Gastrocnemius medialis (tissue), 4 donors: ENCODE results near the gene ORMDL2. TPM values are rescaled to one million over a fixed set of nuclear protein-coding genes. Genes with fewer than 3 reads are reported as not detected.
"Not testable (repeated sequence)": the region's sequence is repeated elsewhere in the genome, so short reads cannot be mapped to it uniquely, and the experiment has no call there.

Source experiments
- ATAC-seq, 2 donors: fragments of 150-250 bp; one replicate each; pipeline ENCODE4 v1.9.1; 2016
- DNase-seq, 2 donors: peaks; one replicate each; pipeline ENCODE4 v3.0.0-alpha.2; 2019
- H3K27ac ChIP-seq, 4 donors: fragments of 200-600 bp; sonication (generic); 1 replicate in 1 of 4; 2 replicates in 3 of 4; pipeline ENCODE4 v1.5.1; 2016 to 2018; ENCODE audit warnings: mild to moderate bottlenecking in 2 of 4, moderate library complexity in 1 of 4
- H3K27me3 ChIP-seq, 3 donors: fragments of 200-600 bp; sonication (generic) in 2 of 3; 1 replicate in 1 of 3; 2 replicates in 2 of 3; pipeline versions ENCODE4 v1.5.1 to v1.6.0; 2016 to 2019; ENCODE audit warnings: mild to moderate bottlenecking in 1 of 3, moderate library complexity in 1 of 3
- H3K36me3 ChIP-seq, 2 donors: fragments of 200-600 bp; sonication (generic) in 1 of 2; one replicate each; pipeline ENCODE4 v1.5.1; 2017 to 2018
- H3K4me1 ChIP-seq, 2 donors: fragments of 200-600 bp; sonication (generic) in 1 of 2; one replicate each; pipeline ENCODE4 v1.5.1; 2016 to 2017; ENCODE audit warnings: mild to moderate bottlenecking in 2 of 2
- H3K4me3 ChIP-seq, 4 donors: fragments of 200-600 bp; sonication (generic) in 3 of 4; 1 replicate in 1 of 4; 2 replicates in 3 of 4; pipeline ENCODE4 v1.5.1; 2016 to 2019; ENCODE audit warnings: mild to moderate bottlenecking in 2 of 4
- H3K9me3 ChIP-seq, 3 donors: fragments of 200-600 bp; sonication (generic) in 2 of 3; 1 replicate in 1 of 3; 2 replicates in 2 of 3; pipeline ENCODE4 v1.5.1; 2016 to 2019
- POLR2A ChIP-seq, 2 donors: fragments of 450-650 bp; IDR thresholded peaks; one replicate each; pipeline ENCODE4 v1.6.1; 2017; ENCODE audit warnings: antibody characterized with exemption in 2 of 2, mild to moderate bottlenecking in 2 of 2, moderate library complexity in 2 of 2
- in situ Hi-C, 4 donors: fragments of 200-750 bp; cut with MboI; loops; one replicate each; pipeline versions ENCODE4 v1.15.0 to v1.8.0; 2017; ENCODE audit warnings: low sequenced_read_pairs in 4 of 4
- intact Hi-C: fragments of 100-400 bp; cut with DNase I; formaldehyde crosslinking; loops from one replicate; pipeline ENCODE4 v1.15.1; 2023; ENCODE audit warnings: low total_unique reads
- total RNA-seq, 4 donors: library from RNA; depleted of rRNA; stranded (reverse); fragments of >200 nt; gene quantifications; one replicate each; pipeline versions ENCODE4 v1.1.0 to v1.2.3, GENCODE V29; 2016
- TF ChIP-seq, protein P1 (sequence below), 5 experiments: fragments of 450-650 bp in 3 of 5; fragments of 200-600 bp in 2 of 5; sonication (generic) in 2 of 5; IDR thresholded peaks in 4 of 5; conservative IDR thresholded peaks in 1 of 5; 1 replicate in 4 of 5; 2 replicates in 1 of 5; pipeline ENCODE4 v1.5.1; 2016 to 2019; ENCODE audit warnings: antibody characterized with exemption in 5 of 5, mild to moderate bottlenecking in 3 of 5, moderate library complexity in 3 of 5

The ORMDL2 gene
- total RNA-seq, 4 donors from 2014 or later = 6.6 to 23.1 (median 12.1) TPM

DNA sequence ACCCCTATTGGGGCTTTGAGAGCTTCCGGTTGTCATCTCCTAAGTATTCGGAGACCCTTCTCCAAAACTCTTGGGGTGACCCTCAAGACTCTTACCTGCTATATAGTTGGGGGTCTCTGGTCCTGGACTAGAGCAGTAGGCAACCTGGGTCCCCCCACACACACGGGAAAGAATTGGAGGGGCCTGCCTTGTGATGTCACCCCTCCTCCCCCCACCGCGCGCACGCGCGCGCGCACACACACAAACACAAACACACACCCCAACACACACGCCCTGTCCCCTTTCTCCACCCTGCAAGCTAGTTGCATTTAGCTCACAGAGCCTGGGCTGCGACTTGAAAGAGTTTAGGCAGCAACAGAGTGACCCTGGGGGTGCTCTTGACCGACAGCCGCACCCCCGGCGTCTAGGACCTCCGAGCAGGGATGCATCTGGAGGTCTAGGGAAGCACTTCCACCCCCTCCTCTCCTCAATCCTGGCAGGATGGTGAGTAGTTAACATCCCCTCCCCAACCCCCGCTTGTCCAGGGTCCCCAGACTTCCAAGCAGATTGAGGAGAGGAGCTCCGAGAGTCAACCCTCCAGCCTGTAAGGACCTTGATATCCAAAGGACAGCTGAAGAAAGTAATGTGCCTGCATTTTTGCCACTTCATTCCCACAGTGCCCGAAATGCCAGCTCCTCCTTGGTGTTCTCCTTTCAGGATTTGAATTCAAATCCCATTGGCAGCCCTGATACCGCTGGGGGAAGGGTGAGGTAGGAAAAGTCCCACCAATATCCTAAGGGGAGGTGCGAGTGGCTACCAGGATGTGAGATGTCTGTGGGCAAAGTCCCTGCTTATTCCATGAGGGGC lies 13.0 kb downstream of the ORMDL2 start:
- Histone ChIP-seq H3K27ac (peak overlapping the region; percentile 82 to 89 (median 88)), H3K9me3 (no peaks in the 10 kb centered on the region), H3K36me3 (no peaks in the 10 kb centered on the region), H3K4me3 (peak overlapping the region; percentile 85 to 97 (median 96)), H3K4me1 (peaks cover 29 to 38% of the 10 kb centered on the region in 2 donors), H3K27me3 (no peaks in the 10 kb centered on the region)
- intact Hi-C loops (no loop called here), in situ Hi-C loops (no loop called here)
- peak; percentile 39 to 53 for TF ChIP-seq POLR2A (IDR thresholded peaks at IDR 0.05)
- TF ChIP-seq, protein P1, sequence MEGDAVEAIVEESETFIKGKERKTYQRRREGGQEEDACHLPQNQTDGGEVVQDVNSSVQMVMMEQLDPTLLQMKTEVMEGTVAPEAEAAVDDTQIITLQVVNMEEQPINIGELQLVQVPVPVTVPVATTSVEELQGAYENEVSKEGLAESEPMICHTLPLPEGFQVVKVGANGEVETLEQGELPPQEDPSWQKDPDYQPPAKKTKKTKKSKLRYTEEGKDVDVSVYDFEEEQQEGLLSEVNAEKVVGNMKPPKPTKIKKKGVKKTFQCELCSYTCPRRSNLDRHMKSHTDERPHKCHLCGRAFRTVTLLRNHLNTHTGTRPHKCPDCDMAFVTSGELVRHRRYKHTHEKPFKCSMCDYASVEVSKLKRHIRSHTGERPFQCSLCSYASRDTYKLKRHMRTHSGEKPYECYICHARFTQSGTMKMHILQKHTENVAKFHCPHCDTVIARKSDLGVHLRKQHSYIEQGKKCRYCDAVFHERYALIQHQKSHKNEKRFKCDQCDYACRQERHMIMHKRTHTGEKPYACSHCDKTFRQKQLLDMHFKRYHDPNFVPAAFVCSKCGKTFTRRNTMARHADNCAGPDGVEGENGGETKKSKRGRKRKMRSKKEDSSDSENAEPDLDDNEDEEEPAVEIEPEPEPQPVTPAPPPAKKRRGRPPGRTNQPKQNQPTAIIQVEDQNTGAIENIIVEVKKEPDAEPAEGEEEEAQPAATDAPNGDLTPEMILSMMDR (IDR thresholded peaks at IDR 0.05 in 4 of 5, conservative IDR thresholded peaks at IDR 0.05 in 1 of 5) = no peak
- ATAC-seq (no peak), DNase-seq (peak; percentile 29 to 51)

DNA sequence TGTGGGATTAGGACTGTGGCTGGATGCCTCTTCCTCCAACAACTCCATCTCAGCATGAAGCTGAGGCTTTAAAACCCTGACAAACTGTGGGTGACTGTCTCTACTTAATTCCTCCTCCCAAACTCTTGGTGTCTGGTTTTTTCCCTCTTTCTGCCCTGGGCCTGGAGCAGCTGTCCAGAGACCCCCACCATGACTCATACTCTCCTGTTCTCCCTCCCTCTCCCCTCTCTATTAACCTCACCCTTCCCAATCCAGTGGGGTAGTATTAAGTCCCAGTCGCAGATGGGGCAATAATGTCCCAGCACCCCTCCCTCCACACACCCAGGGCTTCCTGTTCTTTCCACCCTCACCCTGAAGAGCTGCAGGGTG lies 13.6 kb downstream of the ORMDL2 start:
- Histone ChIP-seq H3K27ac (peak overlapping the region; percentile 82 to 89 (median 88)), H3K36me3 (no peaks in the 10 kb centered on the region), H3K27me3 (no peaks in the 10 kb centered on the region), H3K4me3 (peak overlapping the region; percentile 85 to 97 (median 96)), H3K4me1 (peaks cover 25 to 33% of the 10 kb centered on the region in 2 donors), H3K9me3 (no peaks in the 10 kb centered on the region)
- no peak for TF ChIP-seq POLR2A (IDR thresholded peaks at IDR 0.05)
- TF ChIP-seq, protein P1 (IDR thresholded peaks at IDR 0.05 in 4 of 5, conservative IDR thresholded peaks at IDR 0.05 in 1 of 5) = no peak
- intact Hi-C loops = no loop called here
- no peak for ATAC-seq
- DNase-seq = no peak
- in situ Hi-C loops = no loop called here

DNA sequence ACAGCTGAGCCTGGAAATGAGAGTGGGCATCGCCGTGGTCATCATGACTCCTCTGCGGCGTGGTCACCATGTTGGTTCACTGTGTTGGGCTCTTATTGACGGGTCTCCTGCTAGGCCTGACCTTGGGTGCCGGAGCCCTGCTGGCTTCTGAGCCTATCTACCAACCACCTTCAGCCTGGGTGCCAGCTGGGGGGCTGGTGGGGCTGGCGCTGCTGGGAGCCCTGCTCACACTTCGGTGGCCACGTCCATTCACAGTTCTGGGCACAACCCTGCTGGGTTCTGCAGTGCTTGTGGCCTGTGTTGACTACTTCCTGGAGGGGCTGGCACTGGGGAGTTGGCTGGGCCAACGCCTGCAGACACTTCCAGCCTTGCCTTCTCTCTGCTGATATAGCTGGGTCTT lies 15.2 kb downstream of the ORMDL2 start:
- Histone ChIP-seq H3K27me3 (peaks cover 0 to 3% (median 2%) of the 10 kb centered on the region in 3 donors), H3K4me1 (peaks cover 12 to 18% of the 10 kb centered on the region in 2 donors), H3K4me3 (no peak overlapping the region), H3K9me3 (no peaks in the 10 kb centered on the region), H3K27ac (no peak overlapping the region), H3K36me3 (no peaks in the 10 kb centered on the region)
- in situ Hi-C loops (no loop called here), intact Hi-C loops (no loop called here)
- ATAC-seq (no peak), DNase-seq (no peak)
- TF ChIP-seq, protein P1 (IDR thresholded peaks at IDR 0.05 in 4 of 5, conservative IDR thresholded peaks at IDR 0.05 in 1 of 5) = no peak
- no peak for TF ChIP-seq POLR2A (IDR thresholded peaks at IDR 0.05)

DNA sequence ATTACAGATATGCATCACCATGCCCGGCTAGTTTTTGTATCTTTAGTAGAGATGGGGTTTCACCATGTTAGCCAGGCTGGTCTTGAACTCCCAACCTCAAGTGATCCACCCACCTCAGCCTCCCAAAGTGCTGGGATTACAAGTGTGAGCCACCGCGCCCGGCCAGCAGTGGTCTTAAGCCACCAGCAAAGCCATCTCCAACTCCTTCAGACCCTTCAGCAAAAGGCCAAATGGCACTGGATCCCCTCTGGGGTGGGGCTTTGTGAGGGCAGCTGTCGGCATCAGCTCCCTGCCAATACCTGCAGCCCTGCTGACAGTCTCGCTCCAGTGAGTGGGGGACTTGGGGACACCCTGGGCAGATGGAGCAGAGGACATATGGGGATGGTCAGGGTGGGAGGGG lies 16.6 kb downstream of the ORMDL2 start:
- intact Hi-C loops, H3K4me3 ChIP-seq, in situ Hi-C loops, DNase-seq, H3K36me3 ChIP-seq, ATAC-seq, H3K27me3 ChIP-seq, H3K9me3 ChIP-seq, H3K4me1 ChIP-seq, H3K27ac ChIP-seq: not testable (repeated sequence)

DNA sequence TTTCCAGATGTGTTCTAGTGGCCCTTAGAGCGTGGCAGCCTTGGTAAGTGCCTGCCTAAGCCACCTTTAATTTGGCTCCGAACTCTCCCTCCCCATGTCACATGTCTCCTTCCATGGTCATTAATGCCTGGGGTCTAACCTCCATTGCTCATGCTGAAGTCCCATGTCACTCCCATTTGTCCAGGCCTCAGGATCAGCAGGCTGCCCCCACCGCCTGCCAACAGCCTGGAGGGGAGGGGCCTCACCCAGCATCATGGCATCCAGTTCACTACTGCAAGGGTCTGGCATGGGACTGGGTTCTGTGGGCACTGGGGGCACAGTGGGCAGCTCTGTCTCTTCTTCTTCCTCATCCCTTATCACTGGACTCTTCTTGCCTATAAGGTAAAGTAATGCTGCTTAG lies 20.5 kb downstream of the ORMDL2 start:
- TF ChIP-seq, protein P1 (IDR thresholded peaks at IDR 0.05 in 4 of 5, conservative IDR thresholded peaks at IDR 0.05 in 1 of 5) = no peak
- TF ChIP-seq POLR2A (IDR thresholded peaks at IDR 0.05) = no peak
- no peak for DNase-seq
- ATAC-seq = no peak
- H3K4me3 ChIP-seq = no peak overlapping the region
- no peaks in the 10 kb centered on the region for H3K36me3 ChIP-seq
- no peaks in the 10 kb centered on the region for H3K9me3 ChIP-seq
- in situ Hi-C loops = no loop called here
- intact Hi-C loops = no loop called here
- H3K4me1 ChIP-seq = no peaks in the 10 kb centered on the region
- peaks cover 0 to 7% (median 2%) of the 10 kb centered on the region in 3 donors for H3K27me3 ChIP-seq
- no peak overlapping the region for H3K27ac ChIP-seq
